Tibial artery (tissue), 4 donors: ENCODE measurements around the gene CEP55.

Source experiments
- DNase-seq, 2 donors: peaks; one replicate each; pipeline ENCODE4 v3.0.0-alpha.2; 2019
- H3K27ac ChIP-seq, 2 donors: fragments of 200-600 bp; sonication (generic) in 1 of 2; 1 replicate in 1 of 2; 2 replicates in 1 of 2; pipeline ENCODE4 v1.5.1; 2018 to 2019; ENCODE audit warnings: mild to moderate bottlenecking in 1 of 2
- H3K27me3 ChIP-seq, 2 donors: fragments of 200-600 bp; sonication (generic) in 1 of 2; one replicate each; pipeline versions ENCODE4 v1.5.1 to v1.6.0; 2016 to 2019
- H3K36me3 ChIP-seq, 3 donors: fragments of 200-600 bp; sonication (generic) in 2 of 3; one replicate each; pipeline ENCODE4 v1.5.1; 2016 to 2019; ENCODE audit warnings: mild to moderate bottlenecking in 2 of 3
- H3K4me1 ChIP-seq, 4 donors: fragments of 200-600 bp; sonication (generic) in 2 of 4; 1 replicate in 3 of 4; 2 replicates in 1 of 4; pipeline ENCODE4 v1.5.1; 2016 to 2019
- H3K4me3 ChIP-seq, 2 donors: fragments of 200-600 bp; sonication (generic) in 1 of 2; 1 replicate in 1 of 2; 2 replicates in 1 of 2; pipeline ENCODE4 v1.5.1; 2018 to 2019; ENCODE audit warnings: mild to moderate bottlenecking in 2 of 2
- H3K9me3 ChIP-seq, 3 donors: fragments of 200-600 bp; sonication (generic) in 1 of 3; one replicate each; pipeline ENCODE4 v1.5.1; 2016 to 2019
- CTCF ChIP-seq, 2 experiments: fragments of 200-600 bp in 1 of 2; fragments of 450-650 bp in 1 of 2; IDR thresholded peaks; one replicate each; pipeline ENCODE4 v1.5.1; 2017 to 2019; ENCODE audit warnings: antibody characterized with exemption in 2 of 2, mild to moderate bottlenecking in 1 of 2, moderate library complexity in 1 of 2
- intact Hi-C: fragments of 100-400 bp; cut with DNase I; formaldehyde crosslinking; loops from one replicate; pipeline ENCODE4 v1.15.0; 2023; ENCODE audit warnings: low total_unique reads

Gene CEP55

GRCh38 chr10:93567277-93568104, 71.1 kb downstream of the CEP55 start:
- Histone ChIP-seq H3K36me3 (no peaks in the 10 kb centered on the region), H3K27me3 (peaks cover 0 to 49% of the 10 kb centered on the region in 2 donors), H3K4me3 (peak overlapping the region; percentile 24 to 43), H3K4me1 (peaks cover 0 to 14% (median 12%) of the 10 kb centered on the region in 4 donors), H3K27ac (no peak overlapping the region), H3K9me3 (no peaks in the 10 kb centered on the region)
- TF ChIP-seq CTCF (IDR thresholded peaks at IDR 0.05) = no peak
- DNase-seq = no peak
- intact Hi-C loops = no loop called here

GRCh38 chr10:93568105-93568390, 71.6 kb downstream of the CEP55 start:
- H3K9me3 ChIP-seq = no peaks in the 10 kb centered on the region
- no peaks in the 10 kb centered on the region for H3K36me3 ChIP-seq
- peak overlapping the region in 1 of 2 donors; percentile 43 for H3K4me3 ChIP-seq
- H3K4me1 ChIP-seq = peaks cover 0 to 14% (median 12%) of the 10 kb centered on the region in 4 donors
- intact Hi-C loops = no loop called here
- peaks cover 0 to 49% of the 10 kb centered on the region in 2 donors for H3K27me3 ChIP-seq
- H3K27ac ChIP-seq = no peak overlapping the region
- DNase-seq = peak in 1 of 2 donors; percentile 35
- no peak for TF ChIP-seq CTCF (IDR thresholded peaks at IDR 0.05)

GRCh38 chr10:93570383-93570782, 74.0 kb downstream of the CEP55 start:
- no peaks in the 10 kb centered on the region for H3K36me3 ChIP-seq
- H3K27ac ChIP-seq = no peak overlapping the region
- no peak overlapping the region for H3K4me3 ChIP-seq
- intact Hi-C loops = no loop called here
- no peak for DNase-seq
- no peak for TF ChIP-seq CTCF (IDR thresholded peaks at IDR 0.05)
- no peaks in the 10 kb centered on the region for H3K9me3 ChIP-seq
- H3K4me1 ChIP-seq = peaks cover 0 to 14% (median 12%) of the 10 kb centered on the region in 4 donors
- peaks cover 0 to 43% of the 10 kb centered on the region in 2 donors for H3K27me3 ChIP-seq

- Histone ChIP-seq H3K27ac (no peak overlapping the region), H3K4me3 (no peak overlapping the region), H3K4me1 (peaks cover 0 to under 1% (median 0%) of the 10 kb centered on the region in 4 donors), H3K27me3 (peaks cover 0 to 22% of the 10 kb centered on the region in 2 donors), H3K36me3 (no peaks in the 10 kb centered on the region), H3K9me3 (no peaks in the 10 kb centered on the region)
- DNase-seq = no peak
- no peak for TF ChIP-seq CTCF (IDR thresholded peaks at IDR 0.05)
- intact Hi-C loops = no loop called here
These were observed 76.2 kb downstream of the CEP55 start for GRCh38 chr10:93572606-93573005.

GRCh38 chr10:93573051-93573909, 76.9 kb downstream of the CEP55 start:
- DNase-seq = peak; percentile 58 to 70
- no peak overlapping the region for H3K27ac ChIP-seq
- intact Hi-C loops = no loop called here
- no peaks in the 10 kb centered on the region for H3K36me3 ChIP-seq
- no peaks in the 10 kb centered on the region for H3K9me3 ChIP-seq
- H3K27me3 ChIP-seq = peaks cover 0 to 15% of the 10 kb centered on the region in 2 donors
- H3K4me1 ChIP-seq = no peaks in the 10 kb centered on the region
- no peak for TF ChIP-seq CTCF (IDR thresholded peaks at IDR 0.05)
- H3K4me3 ChIP-seq = no peak overlapping the region
